GM18507 (cell line): ENCODE data around the gene CNFN.
A peak's percentile ranks its signal among the peaks of the same experiment; 100 is the strongest.

Experiments used
- DNase-seq: peaks from one replicate; pipeline ENCODE4 v3.0.0; 2011; ENCODE audit warnings: low read depth; ENCODE audit not compliant: insufficient read length; ENCODE audit errors: extremely low spot score
- FAIRE-seq: peaks from 2 replicates; lab custom pipeline; 2011; peaks lifted over from hg19 to GRCh38; lab: Jason Lieb, UNC

CNFN gene

DNA sequence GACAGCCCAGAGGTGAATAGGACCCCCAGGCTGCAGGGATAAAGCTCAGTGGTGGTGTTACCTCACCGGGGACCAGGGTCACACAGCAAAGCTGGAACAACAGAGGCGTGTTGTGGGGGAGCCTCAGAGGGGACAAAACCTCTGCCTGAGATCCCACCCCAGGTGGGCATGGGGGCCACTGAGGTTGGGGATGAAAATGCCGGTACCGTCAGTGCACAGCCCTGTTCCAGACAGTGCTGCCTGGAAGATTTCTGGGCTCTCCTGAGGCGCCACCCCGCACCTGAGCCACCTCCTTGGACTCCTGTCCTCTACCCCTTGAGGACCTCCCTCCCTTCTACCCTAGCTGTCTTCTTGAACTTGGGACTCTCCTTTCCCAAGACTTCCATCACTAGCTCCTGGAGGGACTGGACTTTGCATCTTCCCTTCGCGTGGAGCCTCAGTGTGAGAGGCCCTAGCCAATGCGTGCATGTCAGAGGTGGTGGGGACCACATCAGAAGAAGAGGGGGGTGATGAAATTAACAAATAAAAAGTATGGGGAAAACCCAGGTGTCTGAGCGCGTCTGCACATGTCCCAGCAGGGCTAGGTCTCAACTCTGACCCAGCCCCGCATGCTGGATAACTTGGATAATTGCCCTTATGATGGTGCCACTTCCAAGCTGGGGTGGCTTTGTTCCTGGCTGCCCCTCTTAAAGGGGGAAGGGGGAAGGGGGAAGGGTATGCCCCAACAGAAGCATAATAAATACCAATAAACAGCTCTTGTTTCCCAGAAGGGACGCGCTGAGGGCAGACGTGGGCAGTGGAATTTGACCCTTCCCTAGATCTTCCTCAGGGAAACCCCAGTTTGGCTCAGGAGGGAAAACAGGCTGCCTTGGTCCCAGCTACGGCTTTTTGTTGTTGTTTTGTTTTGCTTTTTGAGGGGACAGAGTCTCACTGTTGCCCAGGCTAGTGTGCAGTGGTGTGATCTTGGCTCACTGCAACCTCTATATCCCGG is 11.6 kb downstream of the CNFN start:
- DNase-seq = no peak
- no peak for FAIRE-seq

DNA sequence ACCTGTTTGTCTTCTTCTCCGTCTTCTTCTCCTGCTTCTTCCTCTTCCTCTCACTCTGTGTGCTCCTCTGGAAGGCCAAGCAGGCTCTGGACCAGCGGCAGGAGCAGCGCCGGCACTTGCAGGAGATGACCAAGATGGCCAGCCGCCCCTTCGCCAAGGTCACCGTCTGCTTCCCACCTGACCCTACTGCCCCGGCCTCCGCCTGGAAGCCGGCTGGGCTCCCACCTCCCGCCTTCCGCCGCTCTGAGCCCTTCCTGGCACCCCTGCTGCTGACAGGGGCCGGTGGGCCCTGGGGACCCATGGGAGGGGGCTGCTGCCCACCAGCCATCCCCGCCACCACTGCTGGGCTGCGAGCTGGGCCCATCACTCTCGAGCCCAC is 13.9 kb downstream of the CNFN start:
- no peak for DNase-seq
- no peak for FAIRE-seq

DNA sequence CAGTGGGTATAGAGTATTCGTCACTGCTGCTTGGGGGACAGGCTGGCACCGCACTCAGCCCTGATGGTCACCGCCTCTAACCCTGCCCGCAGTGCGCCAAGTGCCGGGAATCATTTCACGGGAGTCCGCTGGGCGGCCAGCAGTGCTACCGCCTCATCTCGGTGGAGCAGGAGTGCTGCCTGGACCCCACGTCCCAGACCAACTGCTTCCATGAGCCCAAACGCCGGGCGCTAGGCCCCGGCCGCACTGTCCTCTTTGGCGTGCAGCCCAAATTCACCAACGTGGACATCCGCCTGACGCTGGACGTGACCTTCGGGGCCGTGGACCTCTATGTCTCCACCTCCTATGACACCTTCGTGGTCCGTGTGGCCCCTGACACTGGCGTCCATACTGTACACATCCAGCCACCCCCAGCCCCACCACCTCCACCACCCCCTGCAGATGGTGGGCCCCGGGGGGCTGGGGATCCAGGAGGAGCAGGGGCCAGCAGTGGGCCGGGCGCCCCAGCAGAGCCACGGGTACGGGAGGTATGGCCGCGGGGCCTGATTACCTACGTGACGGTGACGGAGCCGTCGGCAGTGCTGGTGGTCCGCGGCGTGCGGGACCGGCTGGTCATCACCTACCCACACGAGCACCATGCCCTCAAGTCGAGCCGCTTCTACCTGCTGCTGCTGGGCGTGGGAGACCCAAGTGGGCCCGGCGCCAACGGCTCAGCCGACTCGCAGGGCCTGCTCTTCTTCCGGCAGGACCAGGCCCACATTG is 14.5 kb downstream of the CNFN start:
- FAIRE-seq = no peak
- DNase-seq = no peak

DNA sequence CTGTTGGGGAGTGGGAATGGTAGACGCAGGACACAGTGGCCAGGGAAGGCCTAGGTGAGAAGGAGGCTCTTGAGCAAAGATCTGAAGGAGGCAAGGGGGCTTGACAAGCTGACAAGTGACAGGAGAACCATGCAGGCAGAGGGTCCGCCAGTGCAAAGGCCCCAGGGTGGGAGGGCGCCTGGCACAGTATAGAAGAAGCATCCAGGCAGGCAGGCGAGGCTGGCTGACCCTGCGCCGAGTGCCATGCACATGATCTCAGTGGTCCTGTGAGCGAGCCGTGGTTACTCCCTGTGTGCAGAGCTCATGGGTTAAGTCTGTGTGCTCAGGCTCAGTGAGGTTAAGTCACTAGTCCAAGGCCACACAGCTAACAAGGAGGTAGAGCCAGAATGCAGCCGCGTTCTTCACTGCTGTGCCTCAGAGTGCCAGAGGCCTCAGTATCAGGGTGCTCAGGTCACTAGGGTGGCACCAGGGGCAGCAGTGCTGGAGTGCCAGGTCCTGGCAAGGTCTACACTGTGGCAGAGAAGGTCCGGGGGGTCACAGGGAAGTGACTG is 15.2 kb downstream of the CNFN start:
- FAIRE-seq (no peak), DNase-seq (no peak)

DNA sequence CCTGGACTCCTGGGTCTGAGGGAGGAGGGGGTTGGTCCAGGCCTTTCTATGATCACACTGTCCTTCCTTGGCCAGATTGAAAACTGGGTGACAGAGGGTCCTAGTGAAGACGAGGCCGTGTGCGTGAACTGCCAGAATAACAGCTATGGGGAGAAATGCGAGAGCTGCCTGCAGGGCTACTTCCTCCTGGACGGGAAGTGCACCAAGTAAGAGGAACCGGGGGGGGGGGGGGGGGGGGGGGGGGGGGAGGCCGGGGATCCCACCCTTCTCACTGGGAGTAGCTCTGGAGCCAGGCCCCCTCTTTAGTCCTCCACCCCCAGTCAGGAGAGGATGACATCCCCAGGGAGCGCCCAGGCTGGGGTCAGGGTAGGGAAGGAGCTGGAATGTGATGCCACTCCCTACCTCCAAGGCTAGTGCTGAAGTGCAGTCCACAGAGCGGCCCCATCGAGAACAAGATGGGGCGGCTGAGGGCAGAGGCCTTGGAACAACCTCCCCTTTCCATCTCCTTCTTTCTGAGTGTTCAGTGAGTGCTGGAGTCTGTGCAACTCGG is 19.4 kb downstream of the CNFN start:
- FAIRE-seq = no peak

DNA sequence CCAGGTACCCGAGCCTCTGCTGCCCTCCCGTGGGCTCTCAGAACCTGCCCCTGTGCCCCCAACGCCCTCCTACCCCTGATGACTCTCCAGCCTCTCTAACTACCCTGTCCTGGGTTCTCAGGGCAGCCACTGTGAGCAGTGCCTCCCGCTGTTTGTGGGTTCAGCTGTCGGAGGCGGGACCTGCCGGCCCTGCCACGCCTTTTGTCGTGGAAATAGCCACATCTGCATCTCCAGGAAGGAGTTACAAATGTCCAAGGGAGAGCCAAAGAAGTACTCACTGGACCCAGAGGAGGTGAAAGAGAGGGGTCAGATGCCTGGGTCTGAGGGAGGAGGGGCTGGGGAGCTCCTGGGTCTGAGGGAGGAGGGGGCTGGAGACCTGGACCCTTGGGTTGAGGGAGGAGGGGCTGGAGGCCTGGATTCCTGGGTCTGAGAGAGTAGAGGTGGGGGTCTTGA is 20.0 kb downstream of the CNFN start:
- FAIRE-seq (no peak), DNase-seq (no peak)

More for the DNA sequence above, 19.4 kb downstream of the CNFN start:
- no peak for DNase-seq

DNA sequence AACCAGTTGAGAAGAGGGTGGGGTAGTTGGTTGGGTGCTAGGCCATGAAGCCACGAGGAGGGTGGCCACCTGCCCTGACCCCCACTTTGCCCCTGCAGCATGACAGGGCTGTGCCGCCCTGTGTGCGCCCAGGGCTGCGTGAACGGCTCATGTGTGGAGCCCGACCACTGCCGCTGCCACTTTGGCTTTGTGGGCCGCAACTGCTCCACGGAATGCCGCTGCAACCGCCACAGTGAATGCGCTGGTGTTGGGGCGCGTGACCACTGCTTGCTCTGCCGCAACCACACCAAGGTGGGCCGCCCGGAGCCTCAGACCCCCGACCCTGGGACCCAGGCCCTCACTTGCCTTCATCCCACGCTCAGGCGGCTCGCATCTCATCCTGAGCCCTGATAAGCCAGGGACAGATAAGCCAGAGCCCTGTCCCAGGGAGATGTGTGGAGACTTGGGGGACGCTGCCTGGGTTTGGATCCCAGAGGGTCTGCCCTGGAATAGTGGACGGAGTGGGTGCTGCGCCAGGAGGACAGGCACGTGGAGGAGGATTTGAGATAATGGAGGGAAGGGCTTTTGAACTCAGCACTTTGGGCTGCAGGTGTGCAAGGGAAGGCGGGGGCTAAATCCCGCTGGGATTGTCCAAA is 20.5 kb downstream of the CNFN start:
- no peak for DNase-seq
- no peak for FAIRE-seq

DNA sequence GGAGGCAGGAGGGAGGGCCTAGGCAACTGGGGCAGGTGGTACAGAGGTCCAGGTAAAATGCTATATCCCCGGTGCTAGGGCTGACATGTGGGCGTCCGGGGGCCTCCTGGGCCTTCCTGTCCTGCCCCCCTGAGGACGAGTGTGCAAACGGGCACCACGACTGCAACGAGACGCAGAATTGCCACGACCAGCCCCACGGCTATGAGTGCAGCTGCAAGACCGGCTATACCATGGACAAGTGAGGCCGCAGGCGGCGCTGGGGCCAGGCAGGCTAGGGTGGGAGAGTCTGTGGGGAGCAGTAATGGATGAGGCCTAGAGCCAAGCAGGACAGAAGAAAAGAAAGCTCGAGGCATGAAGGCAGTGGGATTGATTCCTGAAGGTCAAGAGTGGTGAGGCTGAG is 21.3 kb downstream of the CNFN start:
- DNase-seq (no peak), FAIRE-seq (no peak)

DNA sequence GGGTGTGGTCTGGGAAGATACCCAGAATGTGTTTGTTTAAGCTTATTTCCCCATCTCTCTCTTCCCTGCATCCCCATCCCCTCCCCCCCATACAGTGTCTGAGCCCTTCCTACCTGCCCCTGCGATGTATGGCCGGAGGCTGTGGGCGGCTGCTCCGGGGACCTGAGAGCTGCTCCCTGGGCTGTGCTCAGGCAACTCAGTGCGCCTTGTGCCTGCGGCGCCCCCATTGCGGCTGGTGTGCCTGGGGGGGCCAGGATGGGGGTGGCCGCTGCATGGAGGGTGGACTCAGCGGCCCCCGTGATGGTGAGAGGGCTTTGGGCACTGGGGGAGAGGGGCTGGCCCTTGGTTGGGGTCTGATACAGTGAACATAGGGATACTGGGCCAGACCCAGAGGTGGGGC is 21.7 kb downstream of the CNFN start:
- no peak for FAIRE-seq
- no peak for DNase-seq

DNA sequence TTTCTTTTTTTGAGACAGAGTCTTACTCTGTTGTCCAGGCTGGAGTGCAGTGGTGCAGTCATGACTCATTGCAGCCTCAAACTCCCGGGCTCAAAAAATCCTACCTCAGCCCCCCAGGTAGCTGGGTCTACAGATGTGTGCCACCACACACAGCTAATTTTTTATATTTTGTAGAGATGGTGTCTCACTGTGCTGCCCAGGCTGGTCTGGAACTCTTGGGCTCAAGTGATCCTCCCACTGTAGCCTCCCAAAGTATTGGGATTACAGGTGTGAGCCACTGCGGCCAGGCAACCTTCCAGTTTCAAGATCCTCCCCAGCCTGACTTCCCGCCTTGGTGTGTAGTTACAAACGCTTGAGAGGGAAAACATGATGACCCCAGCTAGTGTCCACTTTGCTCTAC is 22.2 kb downstream of the CNFN start:
- DNase-seq (no peak), FAIRE-seq (no peak)

DNA sequence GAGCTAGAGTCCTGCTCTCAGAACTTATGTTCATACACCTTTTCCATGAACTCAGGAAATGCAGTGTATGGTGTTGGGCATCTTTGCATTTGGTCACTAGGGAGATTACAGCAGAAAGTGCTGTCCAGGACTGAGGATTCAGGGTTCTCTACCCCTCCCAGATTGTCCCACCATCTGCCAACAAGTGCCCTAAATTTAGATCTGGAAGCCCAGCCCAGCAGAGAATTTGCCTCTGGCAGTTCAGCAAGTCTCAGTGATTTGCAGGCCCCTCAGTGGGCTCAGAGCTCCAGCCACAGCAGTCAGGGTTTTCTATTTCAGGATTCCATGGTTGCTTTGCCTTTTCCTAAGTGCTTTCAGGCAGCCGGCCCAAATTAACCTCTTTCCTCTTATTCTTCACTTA is 23.4 kb downstream of the CNFN start:
- FAIRE-seq = no peak
- DNase-seq = no peak

DNA sequence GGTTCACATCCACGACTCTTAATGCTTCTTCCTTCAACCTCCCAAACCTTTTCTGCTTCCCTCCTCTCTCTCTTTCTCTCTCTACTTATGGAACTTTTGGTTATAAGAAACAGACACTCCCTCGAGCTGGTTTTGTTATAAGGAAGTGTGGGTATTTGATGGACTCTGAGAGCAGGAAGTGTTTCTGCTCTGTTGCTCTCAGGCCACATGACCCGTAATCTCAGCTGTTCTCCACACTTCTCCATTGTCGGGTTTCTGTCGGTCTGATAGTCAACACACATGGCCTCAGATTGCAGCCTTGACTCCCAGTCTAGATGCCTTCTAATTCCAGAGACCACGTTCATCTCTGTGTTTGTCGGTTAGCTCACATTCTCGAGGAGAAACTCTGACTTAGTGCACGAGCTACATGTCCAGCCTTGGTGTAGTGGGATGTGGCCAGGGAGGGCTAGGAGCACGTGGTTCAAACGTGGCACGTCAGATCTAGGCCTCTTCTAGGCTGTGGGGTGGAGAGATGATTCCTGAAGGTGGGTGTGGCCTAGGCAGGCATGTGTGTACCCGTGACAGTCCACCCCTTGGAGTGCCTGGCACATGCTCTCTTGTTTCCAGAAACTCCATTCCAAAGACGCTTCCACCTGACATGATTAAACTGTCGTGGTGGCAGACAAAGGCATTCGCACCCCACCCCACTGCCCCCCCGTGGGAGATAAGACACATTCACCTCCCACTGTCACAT is 26.3 kb downstream of the CNFN start:
- peak; percentile 93 for FAIRE-seq
- no peak for DNase-seq

DNA sequence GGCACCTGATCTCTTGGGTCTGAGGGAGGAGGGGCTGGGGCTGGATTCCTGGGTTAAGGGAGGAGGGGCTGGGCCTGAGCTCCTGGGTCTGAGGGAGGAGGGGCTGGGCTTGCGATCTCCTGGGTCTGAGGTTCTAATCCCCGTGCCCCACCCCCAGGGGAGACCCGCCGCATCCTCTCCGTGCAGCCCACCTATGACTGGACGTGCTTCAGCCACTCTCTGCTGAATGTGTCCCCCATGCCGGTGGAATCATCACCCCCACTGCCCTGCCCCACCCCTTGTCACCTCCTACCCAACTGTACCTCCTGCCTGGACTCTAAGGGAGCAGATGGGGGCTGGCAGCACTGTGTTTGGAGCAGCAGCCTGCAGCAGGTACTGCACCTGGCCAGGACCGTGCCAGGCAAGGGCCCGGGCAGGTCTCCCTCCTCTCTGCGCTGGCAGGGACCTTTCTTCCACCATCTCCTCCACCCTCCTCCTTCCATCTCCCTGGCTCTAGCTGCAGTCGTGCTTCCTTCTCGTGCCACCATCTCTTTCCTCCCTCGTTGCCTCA is 27.1 kb downstream of the CNFN start:
- no peak for DNase-seq
- FAIRE-seq = no peak

DNA sequence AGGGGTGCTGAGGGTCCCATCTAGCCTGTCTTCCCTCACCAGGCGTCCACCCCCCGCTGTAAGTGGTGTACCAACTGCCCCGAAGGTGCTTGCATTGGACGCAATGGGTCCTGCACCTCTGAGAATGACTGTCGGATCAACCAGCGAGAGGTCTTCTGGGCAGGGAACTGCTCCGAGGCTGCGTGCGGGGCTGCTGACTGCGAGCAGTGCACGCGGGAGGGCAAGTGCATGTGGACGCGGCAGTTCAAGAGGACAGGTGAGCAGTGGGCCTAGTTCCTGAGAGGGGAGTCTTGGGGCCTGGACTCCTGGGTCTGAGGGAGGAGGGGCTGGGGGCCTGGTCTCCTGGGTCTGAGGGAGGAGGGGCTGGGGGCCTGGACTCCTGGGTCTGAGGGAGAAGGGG is 27.8 kb downstream of the CNFN start:
- no peak for FAIRE-seq
- no peak for DNase-seq

DNA sequence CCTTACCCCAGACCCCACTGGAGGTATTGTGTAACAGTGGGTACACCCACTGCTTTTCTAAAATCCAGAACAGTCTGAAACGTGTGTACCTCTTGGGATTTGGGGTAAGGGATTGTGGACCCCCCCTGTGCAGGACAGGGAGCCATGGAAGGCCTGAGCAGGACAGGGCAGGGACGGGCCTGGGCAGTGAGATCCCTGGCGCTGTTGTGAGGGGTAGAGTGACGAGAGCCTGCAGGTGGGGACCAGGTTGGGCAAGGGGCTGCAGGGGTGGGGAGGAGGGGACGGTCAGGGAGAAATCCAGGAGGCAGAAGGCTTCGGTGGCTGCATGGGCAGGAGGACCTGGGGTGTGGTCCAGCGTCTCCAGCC is 28.6 kb downstream of the CNFN start:
- FAIRE-seq (no peak), DNase-seq (no peak)

DNA sequence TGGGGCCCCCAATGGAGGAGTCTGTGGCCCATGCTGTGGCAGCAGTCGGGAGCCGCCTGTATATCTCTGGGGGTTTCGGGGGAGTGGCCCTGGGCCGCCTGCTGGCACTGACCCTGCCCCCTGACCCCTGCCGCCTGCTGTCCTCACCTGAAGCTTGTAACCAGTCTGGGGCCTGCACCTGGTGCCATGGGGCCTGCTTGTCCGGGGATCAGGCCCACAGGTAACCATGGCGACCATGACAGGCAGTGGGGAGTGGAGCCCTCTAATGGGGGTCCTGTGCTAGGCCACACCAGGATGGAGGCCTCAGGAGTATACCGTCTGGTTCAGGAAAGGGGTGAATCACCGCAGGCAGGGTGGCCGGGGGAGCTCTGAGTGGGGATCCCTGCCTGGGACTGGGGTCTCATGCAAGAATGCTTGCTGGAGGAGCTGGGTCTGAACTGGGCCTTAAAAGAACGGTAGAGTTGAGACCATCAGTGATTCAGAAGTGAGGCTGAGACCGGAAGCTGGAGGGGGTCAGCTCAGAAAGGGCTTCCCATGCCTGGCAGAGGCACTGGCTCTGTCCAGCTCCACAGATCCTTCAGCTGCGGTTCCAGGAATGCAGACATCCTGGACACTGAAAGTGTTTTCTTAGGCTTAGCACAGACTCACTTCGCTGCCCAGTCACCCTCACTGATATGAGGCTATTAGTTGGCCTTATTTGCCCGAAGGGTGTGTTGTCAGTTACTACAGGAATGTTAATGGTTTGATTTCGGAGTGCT is 29.1 kb downstream of the CNFN start:
- FAIRE-seq (no peak), DNase-seq (no peak)

DNA sequence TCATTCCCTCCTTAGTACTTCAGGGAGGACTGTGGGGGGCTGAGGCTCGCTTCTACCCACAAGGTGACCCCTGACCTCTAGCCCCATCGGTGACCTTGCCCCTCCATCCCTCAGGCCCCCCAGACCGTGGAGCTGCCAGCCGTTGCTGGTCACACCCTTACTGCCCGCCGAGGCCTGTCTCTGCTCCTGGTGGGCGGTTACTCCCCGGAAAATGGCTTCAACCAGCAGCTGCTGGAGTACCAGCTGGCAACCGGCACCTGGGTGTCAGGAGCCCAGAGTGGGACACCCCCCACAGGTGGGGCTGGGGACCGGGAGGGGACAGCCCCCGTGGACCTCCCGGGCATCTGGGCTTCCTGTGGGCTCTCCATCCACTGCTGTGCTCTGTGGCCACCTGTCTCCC is 32.8 kb downstream of the CNFN start:
- DNase-seq (no peak), FAIRE-seq (no peak)

DNA sequence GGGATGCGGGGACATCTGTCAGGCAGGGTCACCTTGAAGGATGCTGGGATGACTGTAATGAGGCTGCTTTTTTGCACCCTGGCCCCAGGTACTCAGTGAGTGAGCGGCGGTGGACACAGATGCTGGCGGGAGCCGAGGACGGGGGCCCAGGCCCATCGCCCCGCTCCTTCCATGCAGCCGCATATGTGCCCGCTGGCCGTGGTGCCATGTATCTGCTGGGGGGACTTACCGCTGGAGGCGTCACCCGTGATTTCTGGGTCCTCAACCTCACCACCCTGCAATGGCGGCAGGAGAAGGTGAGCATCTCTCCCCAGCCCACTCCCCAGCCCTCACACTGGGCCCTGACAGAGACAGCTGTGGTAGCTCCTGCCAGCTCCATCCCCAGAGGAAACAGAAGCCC is 33.4 kb downstream of the CNFN start:
- no peak for DNase-seq
- FAIRE-seq = no peak
